Large intestine (tissue), 3 donors: ENCODE results near the gene PRDM15. TPM values are rescaled to one million over a fixed set of nuclear protein-coding genes. Genes with fewer than 3 reads are reported as not detected.

Experiments
- DNase-seq, 2 donors: peaks; one replicate each; pipeline versions ENCODE4 v3.0.0 to v3.0.0-alpha.2; 2013
- H3K27ac ChIP-seq: one replicate; pipeline ENCODE4 v1.5.1; 2013; ENCODE audit warnings: low read length
- H3K27me3 ChIP-seq: 2 replicates; pipeline ENCODE4 v1.6.1; 2013; ENCODE audit warnings: low read length; ENCODE audit not compliant: control insufficient read depth, insufficient read depth
- H3K36me3 ChIP-seq: 2 replicates; pipeline ENCODE4 v1.6.1; 2013; ENCODE audit warnings: low read length; ENCODE audit not compliant: control insufficient read depth, insufficient read depth
- H3K4me1 ChIP-seq: one replicate; pipeline ENCODE4 v1.6.1; 2013; ENCODE audit warnings: low read length; ENCODE audit not compliant: control insufficient read depth, insufficient read depth
- H3K4me3 ChIP-seq: one replicate; pipeline ENCODE4 v1.5.1; 2013; ENCODE audit warnings: low read length
- H3K9me3 ChIP-seq: one replicate; pipeline ENCODE4 v1.6.1; 2013; ENCODE audit warnings: mild to moderate bottlenecking, low read depth, low read length, moderate library complexity; ENCODE audit not compliant: control insufficient read depth
- WGBS: methylation state at CpG from one replicate; pipeline ENCODE4 v1.1.5; 2013; ENCODE audit warnings: low lambda C conversion rate; ENCODE audit not compliant: insufficient coverage; 5-methylcytosine and 5-hydroxymethylcytosine counted together
- polyA plus RNA-seq: library from polyadenylated mRNA; unstranded; fragments of 120-200 nt; gene quantifications from one replicate; pipeline ENCODE4 v1.2.1, GENCODE V29; 2013

The PRDM15 gene
- polyA plus RNA-seq, 1 donor, result 6.0 TPM

GRCh38 chr21:41875086-41875485 is 4.1 kb downstream of the PRDM15 start:
- no peak for DNase-seq
- H3K27ac ChIP-seq, result no peak overlapping the region
- H3K4me1 ChIP-seq, result peaks cover 11% of the 10 kb centered on the region
- WGBS, result no CpG with 5 or more reads among the region's 8 CpGs
- no peaks in the 10 kb centered on the region for H3K27me3 ChIP-seq
- no peak overlapping the region for H3K4me3 ChIP-seq
- no peaks in the 10 kb centered on the region for H3K36me3 ChIP-seq
- H3K9me3 ChIP-seq, result no peaks in the 10 kb centered on the region

DNA sequence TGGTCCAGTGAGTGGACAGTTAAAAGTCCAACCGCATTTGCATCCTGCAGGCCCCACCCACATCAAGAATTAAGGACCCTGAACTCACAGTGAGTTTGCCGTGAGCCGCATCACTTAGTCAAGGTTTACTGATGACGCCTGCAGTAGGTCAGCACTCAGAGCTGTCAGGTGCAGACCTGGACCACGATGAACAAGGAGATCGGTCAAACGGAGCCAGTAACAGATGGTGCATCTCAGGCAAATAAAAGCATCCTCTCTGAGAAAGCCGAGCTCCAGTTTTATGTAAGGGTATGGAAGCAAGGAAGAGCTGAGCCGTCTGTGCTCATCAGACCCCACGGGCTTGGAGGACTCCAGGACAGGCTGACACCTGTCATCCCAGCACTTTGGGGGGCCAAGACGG is 4.5 kb downstream of the PRDM15 start:
- Histone ChIP-seq H3K9me3 (no peaks in the 10 kb centered on the region), H3K27ac (no peak overlapping the region), H3K4me1 (peaks cover 7% of the 10 kb centered on the region), H3K36me3 (no peaks in the 10 kb centered on the region), H3K4me3 (no peak overlapping the region), H3K27me3 (no peaks in the 10 kb centered on the region)
- no CpG with 5 or more reads among the region's 11 CpGs for WGBS
- DNase-seq, result no peak

- no peak for DNase-seq
- no peaks in the 10 kb centered on the region for H3K9me3 ChIP-seq
- 100% methylated on average over 2 of the region's 6 CpGs for WGBS
- no peaks in the 10 kb centered on the region for H3K36me3 ChIP-seq
- H3K4me1 ChIP-seq, result peaks cover 6% of the 10 kb centered on the region
- H3K27me3 ChIP-seq, result no peaks in the 10 kb centered on the region
- no peak overlapping the region for H3K27ac ChIP-seq
- H3K4me3 ChIP-seq, result no peak overlapping the region
Measured at GRCh38 chr21:41873426-41873825, 5.7 kb downstream of the PRDM15 start.

DNA sequence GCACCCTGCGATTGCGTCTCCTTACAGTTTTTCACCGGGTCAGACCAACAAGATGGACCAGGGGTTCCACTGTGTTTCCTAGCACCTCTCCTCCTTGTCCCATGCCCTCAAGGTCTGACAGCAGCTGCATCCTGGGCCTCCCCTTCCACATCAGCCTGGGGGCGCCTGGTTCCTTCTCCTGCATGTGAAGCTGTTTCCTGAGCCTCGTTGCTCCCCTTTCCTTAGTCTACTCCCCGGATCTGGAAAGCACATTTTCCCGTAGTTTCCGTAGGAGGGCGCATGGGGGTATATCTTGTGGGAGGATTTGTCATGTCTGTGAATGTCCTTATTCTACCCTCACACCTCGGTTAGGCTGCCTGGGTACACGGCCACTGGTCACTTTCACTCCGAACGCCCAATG is 6.1 kb downstream of the PRDM15 start:
- no CpG with 5 or more reads among the region's 13 CpGs for WGBS

GRCh38 chr21:41871293-41872030 is 7.7 kb downstream of the PRDM15 start:
- no peak overlapping the region for H3K4me3 ChIP-seq
- H3K4me1 ChIP-seq, result peaks cover 3% of the 10 kb centered on the region
- no peak for DNase-seq
- no peaks in the 10 kb centered on the region for H3K36me3 ChIP-seq
- WGBS, result 60% methylated on average over 1 of the region's 15 CpGs
- H3K27ac ChIP-seq, result no peak overlapping the region
- no peaks in the 10 kb centered on the region for H3K27me3 ChIP-seq
- H3K9me3 ChIP-seq, result no peaks in the 10 kb centered on the region

More for the DNA sequence above, 6.1 kb downstream of the PRDM15 start:
- Histone ChIP-seq H3K9me3 (no peaks in the 10 kb centered on the region), H3K27me3 (no peaks in the 10 kb centered on the region), H3K27ac (no peak overlapping the region), H3K4me1 (peaks cover 5% of the 10 kb centered on the region), H3K4me3 (no peak overlapping the region), H3K36me3 (no peaks in the 10 kb centered on the region)
- DNase-seq, result no peak

DNA sequence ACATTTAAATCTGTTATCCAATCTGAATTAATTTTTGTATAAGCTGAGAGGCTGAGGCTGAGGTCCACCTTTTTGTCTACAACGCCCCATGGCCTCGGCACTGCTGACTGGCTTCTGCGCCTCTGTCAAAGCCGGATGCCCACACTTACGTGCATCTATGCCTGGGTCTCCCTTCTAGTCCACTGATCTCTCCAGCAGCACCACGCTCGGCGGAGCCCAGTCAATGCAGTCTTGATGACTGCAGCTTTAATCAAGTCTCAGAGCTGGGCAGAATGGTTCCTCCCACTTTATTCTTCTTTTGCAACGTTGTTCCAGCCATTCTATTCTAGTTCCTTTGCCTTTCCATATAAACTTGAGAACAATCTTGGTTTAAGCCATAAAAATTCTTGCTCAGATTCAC is 9.4 kb downstream of the PRDM15 start:
- WGBS, result 71% methylated on average over 1 of the region's 9 CpGs
- Histone ChIP-seq H3K9me3 (no peaks in the 10 kb centered on the region), H3K36me3 (no peaks in the 10 kb centered on the region), H3K4me3 (no peak overlapping the region), H3K27ac (no peak overlapping the region), H3K27me3 (no peaks in the 10 kb centered on the region), H3K4me1 (peaks cover 6% of the 10 kb centered on the region)
- DNase-seq, result no peak

DNA sequence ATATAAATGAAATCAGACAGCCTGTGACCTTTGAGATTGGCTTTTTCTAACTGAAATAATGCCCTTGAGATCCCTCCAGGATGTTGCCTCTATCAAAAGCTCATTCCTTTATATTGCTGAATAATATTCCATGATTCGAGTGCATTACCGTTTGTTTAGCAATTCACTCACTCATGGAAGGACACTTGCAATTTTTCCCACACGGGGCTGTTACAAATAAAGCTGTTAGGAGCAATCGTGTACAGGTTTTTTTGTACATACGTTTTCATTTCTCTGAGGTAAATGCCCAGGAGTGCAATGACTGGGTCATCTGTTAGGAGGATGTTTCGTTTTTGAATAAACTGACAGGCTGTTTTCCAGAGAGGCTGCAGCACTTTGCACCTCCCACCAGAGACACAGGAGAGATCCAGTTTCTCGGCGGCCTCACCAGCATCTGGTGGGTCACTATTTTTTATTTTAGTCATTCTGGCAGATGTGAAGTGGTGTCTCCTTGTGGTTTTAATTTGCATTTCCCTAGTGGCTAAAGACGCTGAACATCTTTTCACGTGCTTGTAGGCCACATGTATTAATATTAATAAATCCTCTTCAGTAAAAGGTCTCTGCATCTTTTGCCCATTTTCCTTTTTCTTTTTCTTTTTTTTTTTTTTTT is 11.0 kb downstream of the PRDM15 start:
- Histone ChIP-seq H3K27ac (no peak overlapping the region), H3K4me1 (peaks cover 6% of the 10 kb centered on the region), H3K4me3 (no peak overlapping the region), H3K27me3 (no peaks in the 10 kb centered on the region), H3K36me3 (no peaks in the 10 kb centered on the region), H3K9me3 (no peaks in the 10 kb centered on the region)
- 86% methylated on average over 2 of the region's 10 CpGs for WGBS
- DNase-seq, result no peak

DNA sequence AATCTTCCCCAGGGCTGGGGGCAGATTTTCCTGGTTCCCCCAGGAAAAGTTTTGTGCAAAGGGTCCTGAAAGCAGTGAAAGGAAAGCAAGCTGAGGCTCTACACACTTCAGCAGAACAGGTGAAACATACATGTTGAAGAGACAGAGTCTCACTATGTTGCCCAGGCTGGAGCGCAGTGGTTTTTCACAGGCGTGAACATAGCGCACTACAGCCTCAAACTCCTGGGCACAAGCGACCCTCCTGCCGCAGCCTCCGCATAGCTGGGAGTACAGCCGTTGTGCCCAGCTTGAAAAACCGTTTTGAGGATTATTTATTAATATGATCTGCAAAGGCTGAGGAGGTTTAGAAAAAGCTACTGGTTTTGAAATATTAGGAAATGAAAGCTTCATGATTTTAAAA is 11.8 kb downstream of the PRDM15 start:
- H3K9me3 ChIP-seq, result no peaks in the 10 kb centered on the region
- DNase-seq, result no peak
- no peak overlapping the region for H3K4me3 ChIP-seq
- no peaks in the 10 kb centered on the region for H3K36me3 ChIP-seq
- WGBS, result no CpG with 5 or more reads among the region's 8 CpGs
- H3K27ac ChIP-seq, result no peak overlapping the region
- H3K4me1 ChIP-seq, result peaks cover 6% of the 10 kb centered on the region
- H3K27me3 ChIP-seq, result no peaks in the 10 kb centered on the region

- no peaks in the 10 kb centered on the region for H3K36me3 ChIP-seq
- no peak overlapping the region for H3K27ac ChIP-seq
- H3K27me3 ChIP-seq, result no peaks in the 10 kb centered on the region
- DNase-seq, result peak in 1 of 2 donors; percentile 32
- peaks cover 6% of the 10 kb centered on the region for H3K4me1 ChIP-seq
- WGBS, result no CpG with 5 or more reads among the region's 11 CpGs
- no peak overlapping the region for H3K4me3 ChIP-seq
- no peaks in the 10 kb centered on the region for H3K9me3 ChIP-seq
Measured at GRCh38 chr21:41866274-41866809, 12.8 kb downstream of the PRDM15 start.

- Histone ChIP-seq H3K27ac (no peak overlapping the region), H3K9me3 (no peaks in the 10 kb centered on the region), H3K27me3 (no peaks in the 10 kb centered on the region), H3K36me3 (no peaks in the 10 kb centered on the region), H3K4me3 (no peak overlapping the region), H3K4me1 (peaks cover 6% of the 10 kb centered on the region)
- peak in 1 of 2 donors; percentile 22 for DNase-seq
- WGBS, result no CpG with 5 or more reads among the region's 15 CpGs
Measured at GRCh38 chr21:41865002-41865777, 14.0 kb downstream of the PRDM15 start.
